GM18873 (cell line): ENCODE results near the gene ETV5.
A peak's percentile ranks its signal among the peaks of the same experiment; 100 is the strongest.

Experiments used
- ATAC-seq: cut with Tn5 transposase; IDR thresholded peaks from one replicate; pipeline ENCODE4 v1.9.1; 2021; ENCODE audit warnings: mild to moderate bottlenecking, moderate library complexity, moderate number of reproducible peaks; ENCODE audit not compliant: unreplicated experiment, low FRiP score

The ETV5 gene

DNA sequence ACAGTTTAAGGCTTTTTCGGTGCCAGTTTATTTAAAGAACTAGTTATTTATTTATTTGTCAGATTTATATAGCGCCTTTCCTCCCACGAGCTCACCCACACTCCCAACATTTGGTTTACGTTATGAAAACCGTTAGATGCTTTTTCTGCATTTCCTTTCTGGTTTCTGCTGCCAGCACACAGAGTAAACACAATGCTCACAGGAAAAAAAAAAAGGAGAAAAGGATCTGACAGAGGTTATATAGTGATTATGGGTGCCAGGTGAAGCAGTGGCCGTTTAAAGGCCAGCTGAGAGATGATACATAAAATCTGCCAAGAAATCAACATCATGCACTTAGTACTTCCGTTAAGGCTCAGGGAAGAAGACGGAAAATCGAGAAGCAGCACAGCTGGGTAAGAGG lies 37.9 kb downstream of the ETV5 start:
- no peak for ATAC-seq

DNA sequence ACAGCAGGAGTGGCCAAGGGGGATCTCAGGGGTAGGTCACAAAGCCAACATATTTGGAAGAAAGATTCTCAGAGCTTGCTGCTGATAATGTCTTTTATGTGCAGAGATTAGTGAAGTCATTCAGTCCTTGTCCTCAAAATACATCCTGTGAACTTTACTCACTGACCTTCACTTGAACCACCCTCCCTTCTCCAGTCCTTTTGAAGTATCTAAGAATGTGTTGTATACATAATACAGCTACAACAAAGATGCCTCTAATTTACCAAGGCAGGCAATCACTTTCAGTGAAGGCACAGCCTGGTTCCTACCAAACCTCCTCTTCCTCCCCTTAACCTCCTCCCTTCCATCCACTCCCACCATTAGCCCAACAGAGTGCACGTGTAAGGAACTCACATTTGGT lies 38.3 kb downstream of the ETV5 start:
- ATAC-seq, result no peak

DNA sequence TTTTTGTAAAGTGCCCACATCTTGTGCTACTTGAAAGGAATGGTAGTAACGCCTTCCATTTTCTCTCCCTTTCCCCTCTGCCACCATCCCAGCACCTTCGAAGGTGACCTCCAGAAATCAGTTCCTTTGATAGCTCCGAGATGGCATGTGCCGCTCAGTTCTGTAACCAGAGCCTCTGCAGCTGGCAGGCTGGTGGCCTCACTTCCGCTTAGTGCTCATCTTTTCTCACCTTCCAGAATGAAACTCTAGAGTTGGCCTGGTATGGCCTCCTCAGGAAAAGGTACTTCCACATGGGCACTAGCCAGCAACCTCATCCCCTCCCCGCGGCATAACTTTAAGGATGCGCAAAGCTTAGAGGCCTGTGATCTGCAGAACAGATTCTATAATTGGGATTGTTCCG lies 38.8 kb downstream of the ETV5 start:
- no peak for ATAC-seq

DNA sequence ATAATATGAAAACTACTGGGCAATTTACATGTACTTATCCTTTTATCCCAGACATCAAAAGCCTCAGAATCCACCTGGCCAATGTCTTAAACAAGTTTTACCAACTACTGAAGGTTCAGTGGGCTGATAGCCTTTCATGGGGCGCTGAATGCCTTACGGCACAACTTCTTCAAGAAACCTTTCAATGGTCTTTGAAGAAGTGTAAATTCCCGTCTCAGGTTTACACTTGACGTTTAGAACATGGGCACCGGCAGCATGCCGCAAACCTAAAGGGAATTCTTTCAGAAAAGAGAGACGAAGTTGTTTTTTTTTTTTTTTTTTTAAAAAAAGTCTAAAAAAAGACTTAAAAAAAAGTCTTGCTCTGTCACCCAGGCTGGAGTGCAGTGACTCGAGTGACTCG lies 39.7 kb downstream of the ETV5 start:
- no peak for ATAC-seq

DNA sequence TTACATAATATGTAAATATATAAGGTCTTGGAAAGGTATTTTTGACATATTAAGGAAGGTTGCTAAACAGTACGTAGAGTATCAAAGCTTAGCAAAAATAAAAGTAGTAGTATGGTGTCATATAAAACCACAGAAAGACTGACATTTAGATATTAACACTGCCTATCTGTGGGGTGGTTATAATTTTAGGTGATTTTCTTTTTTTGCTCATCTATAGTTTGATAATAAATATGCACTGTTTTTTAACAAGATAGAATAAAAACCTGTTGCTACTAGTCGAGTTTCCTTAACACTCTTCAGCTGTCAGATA lies 40.7 kb downstream of the ETV5 start:
- ATAC-seq, result no peak

DNA sequence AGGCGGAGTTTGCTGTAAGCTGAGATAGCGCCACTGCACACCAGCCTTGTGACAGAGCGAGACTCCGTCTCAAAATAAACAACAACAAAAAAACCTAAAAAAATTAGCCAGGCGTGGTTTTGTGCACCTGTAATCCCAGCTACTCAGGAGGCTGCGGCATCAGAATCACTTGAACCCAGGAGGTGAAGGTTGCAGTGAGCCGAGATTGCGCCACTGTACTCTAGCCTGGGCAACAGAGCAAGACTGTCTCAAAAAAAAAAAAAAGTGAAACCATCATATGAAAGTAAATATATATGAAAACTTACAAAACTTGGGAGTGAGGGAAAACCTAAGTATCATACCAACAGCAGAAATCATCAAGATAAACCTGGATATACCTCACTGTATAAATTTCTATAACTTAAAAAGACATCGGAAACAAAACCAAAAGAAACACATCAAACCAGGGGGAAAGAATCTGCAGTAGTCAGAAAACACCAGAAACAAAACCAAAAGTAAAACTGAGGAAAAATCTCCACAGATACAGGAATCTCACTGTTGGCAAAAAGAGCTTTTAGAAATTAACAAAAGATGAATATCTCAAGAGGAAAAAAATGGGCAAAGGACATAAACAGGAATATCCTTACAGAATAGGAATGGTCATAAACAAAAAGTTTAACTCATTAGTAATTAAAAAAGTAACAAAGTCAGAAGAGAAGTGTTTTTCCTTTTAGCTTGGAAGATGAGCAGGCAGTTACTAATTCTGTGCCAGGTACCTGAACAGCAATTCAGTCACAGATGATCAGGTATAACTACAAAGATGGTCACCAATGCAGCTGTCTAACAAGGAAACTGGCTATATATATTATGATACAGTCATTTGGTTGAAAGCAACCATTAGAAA lies 41.3 kb downstream of the ETV5 start:
- ATAC-seq, result no peak

DNA sequence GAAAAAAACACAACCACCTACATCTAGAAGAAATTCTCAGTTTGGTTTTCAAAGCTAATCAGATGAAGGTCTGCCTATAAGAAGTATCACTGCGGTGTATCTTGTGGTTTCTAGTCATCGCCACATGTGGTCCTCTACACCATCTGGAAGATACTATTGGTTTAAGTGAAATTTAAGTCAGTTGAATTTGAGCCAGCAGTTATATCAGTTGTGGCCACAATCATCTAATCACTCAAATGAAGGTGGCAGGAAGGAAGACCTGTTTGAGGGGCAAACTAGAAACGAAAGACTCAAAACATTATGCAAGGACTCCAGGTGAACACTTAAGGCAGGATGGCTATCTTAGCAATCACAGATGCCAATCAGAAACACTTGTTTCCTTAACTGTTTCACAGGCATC lies 48.7 kb downstream of the ETV5 start:
- peak; percentile 56 for ATAC-seq

DNA sequence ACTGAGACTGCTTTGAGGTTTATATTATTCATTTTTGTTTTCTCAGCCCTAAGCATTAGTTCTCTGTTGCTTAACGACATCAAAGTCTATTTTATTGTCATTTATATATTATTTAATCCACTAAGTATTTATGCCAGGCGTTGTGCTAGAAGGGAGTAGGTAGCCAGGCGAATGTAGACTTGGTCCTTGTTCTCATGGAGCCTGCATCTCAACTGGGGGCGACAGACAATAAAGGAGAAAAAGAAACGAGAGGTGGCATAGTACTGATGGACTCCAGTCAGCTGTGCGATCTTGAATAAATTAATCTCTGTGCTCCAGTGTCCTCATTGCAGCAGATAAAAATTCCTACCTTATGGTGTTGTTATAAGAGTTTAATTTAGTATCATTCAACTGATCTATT lies 49.7 kb downstream of the ETV5 start:
- ATAC-seq, result no peak

DNA sequence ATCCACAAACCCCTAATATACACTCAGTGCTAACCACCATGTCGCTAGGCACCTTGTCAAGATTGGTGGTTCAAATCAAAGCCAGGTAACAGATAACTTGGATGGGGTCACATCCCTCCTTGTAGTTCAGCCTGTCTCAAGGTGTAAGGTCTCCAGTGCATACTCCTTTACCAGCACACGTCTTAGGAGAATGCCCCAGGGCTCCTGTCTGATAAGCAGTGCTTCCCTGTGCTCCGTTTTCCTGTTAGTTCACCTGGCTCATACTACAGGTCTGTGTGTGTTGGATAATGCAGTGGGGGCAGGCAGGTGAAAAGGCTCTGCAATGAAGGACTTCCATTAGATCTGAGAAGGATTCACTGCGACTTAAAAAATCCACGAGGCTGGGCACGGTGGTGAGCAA lies 50.7 kb downstream of the ETV5 start:
- ATAC-seq, result no peak

DNA sequence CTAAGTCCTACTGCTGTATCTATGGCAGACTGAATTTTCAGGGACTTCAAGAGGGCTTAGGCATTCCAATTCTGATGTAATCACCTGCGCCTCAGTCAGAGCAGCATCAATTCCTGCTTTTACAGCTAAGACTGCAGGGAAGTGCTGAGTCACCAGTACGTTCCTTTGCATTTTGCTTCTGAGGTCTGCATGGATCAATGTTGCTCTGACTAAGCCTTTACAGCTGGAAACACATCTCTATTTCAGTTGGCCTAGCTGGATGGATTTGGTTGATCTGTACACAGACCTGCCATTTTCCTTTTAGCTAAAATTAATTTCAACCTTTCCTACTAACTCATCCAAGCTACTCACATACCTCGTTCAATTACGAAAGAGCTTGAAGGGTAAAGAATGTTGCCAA lies 51.3 kb downstream of the ETV5 start:
- no peak for ATAC-seq

DNA sequence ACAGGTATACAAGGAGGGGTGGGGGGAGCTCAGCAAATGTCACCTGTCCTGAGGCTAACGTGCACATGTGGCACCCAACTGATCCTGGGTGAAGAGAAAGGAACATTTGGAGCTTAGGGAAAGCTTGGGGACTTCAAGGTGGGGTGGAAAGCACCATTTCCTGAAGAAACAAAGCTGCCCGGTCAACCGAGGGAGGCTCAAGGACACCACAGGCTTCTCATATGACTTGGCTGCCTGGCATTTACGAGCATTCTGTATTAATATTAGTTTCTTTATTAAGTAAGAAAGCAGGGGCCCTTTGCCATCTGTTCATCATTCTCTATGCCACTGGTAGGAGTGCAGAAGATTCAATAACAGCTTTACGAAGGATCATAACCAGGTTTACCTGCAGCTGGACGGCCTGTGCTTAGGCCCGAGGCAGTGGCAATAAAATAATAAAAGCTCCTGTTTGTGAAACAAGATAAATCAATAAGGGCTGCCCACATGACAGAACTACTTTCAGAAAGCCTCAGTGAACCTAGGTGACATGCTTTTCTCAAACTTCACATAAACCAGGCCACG lies 54.0 kb downstream of the ETV5 start:
- ATAC-seq, result no peak

DNA sequence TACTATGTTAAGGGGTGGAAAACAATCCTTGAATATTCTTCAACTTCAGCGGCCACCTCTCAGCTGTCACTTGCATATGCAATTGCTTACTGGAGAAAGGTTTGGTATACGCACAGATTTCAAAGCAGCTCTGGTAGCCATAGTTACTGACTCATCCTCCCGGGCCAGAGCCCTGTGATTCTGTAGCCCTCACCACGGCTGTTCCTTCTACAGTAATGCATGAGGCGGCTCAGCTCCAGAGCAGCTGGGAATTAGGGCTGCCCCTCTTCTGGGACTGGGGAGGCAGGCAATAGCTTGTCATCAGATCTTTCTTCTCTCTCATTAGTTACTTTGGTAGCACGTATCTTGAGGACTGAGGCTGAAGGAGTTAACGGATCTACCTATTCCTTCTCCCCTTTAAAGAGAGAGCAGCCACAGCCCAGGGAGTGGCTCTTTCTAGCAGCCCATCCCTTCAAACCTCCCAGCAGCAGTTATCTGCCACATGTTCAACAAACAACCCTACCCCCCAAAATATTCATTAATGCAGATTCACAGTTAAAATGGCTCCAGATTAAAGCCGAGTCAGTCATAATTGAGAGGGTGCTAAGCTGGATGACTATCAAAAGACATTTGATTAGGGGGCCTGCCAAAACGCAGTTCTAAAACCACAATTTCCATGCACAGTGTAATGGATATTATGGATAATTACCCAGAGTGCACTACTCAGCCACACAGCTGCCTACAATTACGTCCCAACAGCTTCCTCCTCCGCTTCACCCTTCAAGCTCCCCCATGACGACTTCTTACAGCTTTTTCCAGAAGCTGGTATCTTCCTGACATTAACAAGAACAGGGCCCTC lies 54.7 kb downstream of the ETV5 start:
- no peak for ATAC-seq

DNA sequence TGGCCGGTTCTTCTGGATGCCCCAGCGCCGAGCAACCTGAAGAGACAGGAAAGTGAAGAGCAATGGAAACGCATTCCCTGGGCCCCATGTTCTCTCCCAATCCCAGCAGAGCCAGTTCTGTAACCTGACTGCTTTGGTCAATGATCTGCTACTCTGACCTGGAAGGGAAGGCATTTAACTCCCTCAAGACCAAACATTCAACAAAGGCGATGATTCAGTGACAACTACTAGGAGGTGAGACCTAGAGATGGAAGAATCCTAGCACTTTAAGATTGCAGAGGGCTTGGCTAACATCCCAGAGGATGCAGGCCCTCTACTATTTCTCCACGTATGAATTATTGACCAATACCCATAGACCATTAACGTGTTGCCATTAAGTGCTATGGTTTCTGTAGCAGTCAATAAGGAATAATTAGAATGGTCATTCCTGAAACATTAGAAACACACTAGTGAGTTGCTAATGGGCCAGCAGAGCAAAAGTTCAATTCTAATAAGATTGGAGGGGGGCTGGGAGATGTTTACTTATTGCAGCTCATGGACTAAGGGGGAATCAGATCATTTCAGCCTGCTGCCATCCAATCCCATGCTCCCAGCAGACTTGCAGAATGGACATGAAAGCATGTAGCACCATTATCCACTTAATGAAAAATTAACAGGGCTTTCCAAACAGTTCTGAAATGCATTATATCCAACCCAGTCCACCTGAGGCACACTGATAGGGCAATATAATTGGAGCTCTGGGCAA lies 56.6 kb downstream of the ETV5 start:
- no peak for ATAC-seq

DNA sequence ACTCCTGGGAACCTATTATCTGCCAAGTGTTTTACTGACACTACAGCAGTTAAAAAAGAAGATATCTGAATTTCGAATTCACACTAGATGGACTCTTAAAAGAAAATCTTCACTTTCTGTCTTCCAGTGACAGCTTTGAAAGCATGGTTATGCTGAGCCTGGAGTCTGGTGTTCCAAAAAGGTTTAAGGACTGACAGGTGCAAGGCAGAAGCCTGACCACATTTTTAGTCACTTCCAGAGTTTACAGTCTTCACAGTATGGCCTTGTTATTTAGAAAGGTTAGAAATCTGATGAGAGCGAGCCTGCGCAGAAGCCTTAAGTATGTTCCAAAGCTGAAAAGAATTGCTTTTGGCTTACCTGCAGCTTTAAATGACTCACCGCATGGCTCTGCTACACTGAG lies 59.9 kb downstream of the ETV5 start:
- no peak for ATAC-seq

DNA sequence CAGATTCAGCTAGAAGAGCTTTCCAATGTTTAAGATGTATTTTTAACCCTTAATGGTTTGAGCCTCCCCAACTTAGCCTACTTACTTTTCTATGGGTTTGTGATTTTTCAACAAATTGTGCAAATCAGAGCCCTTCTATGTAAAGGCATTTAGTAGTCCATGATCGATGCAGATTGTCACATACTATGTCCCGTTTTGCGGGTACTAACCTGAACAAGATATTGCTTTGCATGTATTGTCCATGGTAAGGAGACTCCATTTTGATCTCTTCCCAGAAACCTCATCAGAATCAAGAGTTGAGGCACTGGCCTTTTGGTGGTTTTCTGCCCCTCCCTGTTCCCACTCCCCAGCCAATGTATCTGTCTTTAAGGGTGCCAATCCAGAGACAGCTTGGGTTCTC lies 60.8 kb downstream of the ETV5 start:
- no peak for ATAC-seq

DNA sequence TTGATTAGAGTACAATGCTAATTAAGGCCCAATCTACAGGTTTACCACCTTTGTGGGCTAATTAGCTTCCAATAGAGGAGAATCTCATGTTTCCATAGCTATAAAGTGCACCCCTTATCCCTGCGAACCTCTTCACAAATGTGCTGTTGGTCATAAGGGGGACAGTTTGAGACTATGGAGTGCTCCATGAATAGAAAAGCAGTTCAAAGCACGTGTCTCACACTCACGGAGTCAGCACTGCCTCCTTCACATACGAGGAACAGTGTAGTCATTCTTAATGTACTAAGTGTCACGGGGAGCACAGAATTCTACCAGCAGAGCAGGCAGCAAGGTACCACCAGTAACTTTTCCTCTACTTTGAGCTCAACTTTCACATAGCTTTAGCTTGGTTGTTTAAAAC lies 62.1 kb downstream of the ETV5 start:
- no peak for ATAC-seq

DNA sequence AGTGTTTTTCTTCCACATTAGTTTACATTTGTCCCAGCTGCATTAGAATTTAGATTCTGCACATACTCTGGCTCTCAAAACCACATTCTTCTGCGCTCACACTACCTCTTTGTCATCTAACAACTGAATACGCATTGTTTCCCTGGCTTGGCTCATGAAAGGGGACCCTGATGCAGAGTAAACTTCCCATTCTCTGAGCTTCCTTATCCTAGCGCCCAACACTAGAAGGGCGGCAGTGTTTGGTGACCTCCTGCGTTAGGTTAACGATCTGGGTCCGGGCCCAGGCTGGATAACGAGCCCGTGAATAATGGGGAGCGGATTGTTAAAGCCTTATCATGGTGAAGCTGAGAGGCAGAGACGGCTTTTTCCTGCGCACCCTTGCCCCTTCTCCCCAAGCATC lies 63.9 kb downstream of the ETV5 start:
- no peak for ATAC-seq

DNA sequence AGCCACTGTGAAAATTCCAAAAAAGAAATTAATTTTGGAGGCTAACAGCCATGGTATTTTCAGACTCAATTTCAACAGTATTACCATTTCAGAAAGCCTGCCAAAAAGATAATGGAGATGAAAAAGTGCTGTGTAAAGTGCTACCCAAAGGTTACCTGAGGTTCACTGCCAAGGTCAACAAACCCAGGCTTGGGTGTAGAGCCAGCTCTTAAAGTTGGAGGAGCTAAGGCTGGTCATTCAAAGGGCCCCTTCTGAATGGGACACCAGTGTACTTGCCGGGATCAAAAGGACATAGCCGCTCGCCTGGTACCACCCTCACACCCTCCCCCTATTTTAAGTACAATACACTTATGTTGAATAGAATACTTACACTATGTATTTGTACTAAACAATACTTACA lies 64.5 kb downstream of the ETV5 start:
- no peak for ATAC-seq

DNA sequence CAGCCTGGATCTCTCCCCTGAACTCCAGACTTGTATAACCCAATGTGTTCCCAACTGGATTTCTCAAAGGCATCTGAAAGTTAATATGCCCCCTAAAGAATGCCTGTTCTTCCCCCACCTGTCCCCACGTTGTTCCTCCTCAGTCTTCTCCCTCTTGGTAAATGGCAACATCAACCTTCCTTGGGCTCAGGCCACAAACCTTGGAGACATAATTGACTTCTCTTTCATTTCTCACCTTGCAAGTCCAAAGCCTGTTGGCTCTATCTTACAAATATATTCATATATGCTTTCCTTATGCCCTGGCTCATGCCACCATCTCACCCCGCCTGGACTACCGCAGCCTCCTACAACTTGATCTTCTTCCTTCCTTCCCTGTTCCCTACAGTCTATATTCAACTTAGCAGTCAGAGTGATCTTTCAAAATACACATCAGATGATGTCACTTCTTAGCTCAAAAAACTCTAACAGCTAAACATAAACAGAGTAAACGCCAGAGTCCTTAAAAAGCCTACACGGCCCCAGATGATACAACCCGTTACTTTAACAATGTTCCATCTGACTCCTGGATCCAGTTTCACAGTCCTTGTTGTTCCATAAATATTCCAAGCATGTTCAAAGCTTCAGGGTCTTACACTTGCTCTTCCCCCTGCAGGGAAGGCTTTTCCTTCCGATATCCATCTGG lies 66.2 kb downstream of the ETV5 start:
- ATAC-seq, result no peak

DNA sequence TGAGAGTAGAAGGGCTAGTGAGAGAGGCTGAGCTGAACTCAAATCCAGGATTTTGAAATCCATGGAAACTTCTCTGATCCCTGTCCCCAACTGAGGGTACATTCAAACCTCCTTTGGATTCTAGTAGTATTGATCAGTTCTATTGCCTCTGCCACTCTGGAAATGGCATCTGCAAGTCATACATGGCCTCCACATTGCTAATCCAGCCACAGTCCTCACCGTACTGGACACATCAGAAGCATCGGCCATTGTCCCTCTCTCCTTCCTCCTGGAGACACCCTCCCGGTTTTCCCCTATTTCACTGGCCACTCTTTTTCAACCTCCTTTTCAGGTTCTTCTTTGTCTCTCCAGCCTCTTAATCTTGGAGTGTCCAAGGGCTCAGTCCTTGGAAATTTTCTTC lies 66.9 kb downstream of the ETV5 start:
- no peak for ATAC-seq
